ENCODE measurements around the gene KCNH2. TPM values are rescaled to one million over a fixed set of nuclear protein-coding genes. Genes with fewer than 3 reads are reported as not detected.

KCNH2 gene
- total RNA-seq, 1 experiment from 2014 or later: 0.84 TPM

GRCh38 chr7:150904011-150904909, 73.9 kb downstream of the KCNH2 start:
- no peaks in the 10 kb centered on the region for H4K20me1 ChIP-seq (ENCODE audit: low read length)
- H2AFZ ChIP-seq (ENCODE audit: low read length): peak overlapping the region; percentile 13; the same call in 1 of the 2 replicates
- H3F3A ChIP-seq (ENCODE audit: low read length, unreplicated experiment): no peaks in the 10 kb centered on the region
- TF ChIP-seq CTCF (conservative IDR thresholded peaks at IDR 0.05; ENCODE audit: low read depth, low read length) (no peak), EZH2phosphoT487 (IDR thresholded peaks at IDR 0.05; ENCODE audit: borderline replicate concordance, low read length) (no peak), EZH2 (IDR thresholded peaks at IDR 0.05; ENCODE audit: low read length, unreplicated experiment) (no peak)
- H3K27ac ChIP-seq (ENCODE audit: low read length): peak overlapping the region; percentile 41
- ATAC-seq (peak; percentile 6), DNase-seq (no peak)
- no peak overlapping the region for H3K9ac ChIP-seq (ENCODE audit: low read length)
- H3K79me2 ChIP-seq (ENCODE audit: low read length): no peaks in the 10 kb centered on the region
- H3K27me3 ChIP-seq (ENCODE audit: low read length): peaks cover 4% of the 10 kb centered on the region; the same call in 1 of the 2 replicates
- ChIA-PET CTCF (no interaction called here), POLR2A (ENCODE audit: unreplicated experiment) (no interaction called here)
- intact Hi-C loops (cut with micrococcal nuclease): no loop called here
- no peaks in the 10 kb centered on the region for H3K36me3 ChIP-seq (ENCODE audit: low read depth, low read length)
- no peak overlapping the region; the same call in 1 of the 2 replicates for H3K4me3 ChIP-seq (ENCODE audit: low read length)
- no peaks in the 10 kb centered on the region for H3K9me2 ChIP-seq (replicated peaks; ENCODE audit: low read length)
- no peaks in the 10 kb centered on the region for H3K9me3 ChIP-seq (ENCODE audit: low read length)
- H3K4me1 ChIP-seq (ENCODE audit: insufficient read depth, low read length): peaks cover 27% of the 10 kb centered on the region
- H3K4me2 ChIP-seq (ENCODE audit: low read length): peak overlapping the region; percentile 59
- no TSS peak for BruUV-seq (replicated peaks)

- H3K9me3 ChIP-seq (ENCODE audit: low read length): no peaks in the 10 kb centered on the region
- peaks cover 27% of the 10 kb centered on the region for H3K4me1 ChIP-seq (ENCODE audit: insufficient read depth, low read length)
- H3K9me2 ChIP-seq (replicated peaks; ENCODE audit: low read length): no peaks in the 10 kb centered on the region
- intact Hi-C loops (cut with micrococcal nuclease): no loop called here
- no peak for TF ChIP-seq EZH2phosphoT487 (IDR thresholded peaks at IDR 0.05; ENCODE audit: borderline replicate concordance, low read length)
- no peak for TF ChIP-seq EZH2 (IDR thresholded peaks at IDR 0.05; ENCODE audit: low read length, unreplicated experiment)
- no peak for TF ChIP-seq CTCF (conservative IDR thresholded peaks at IDR 0.05; ENCODE audit: low read depth, low read length)
- no peaks in the 10 kb centered on the region for H3K36me3 ChIP-seq (ENCODE audit: low read depth, low read length)
- peak; percentile 90 for ATAC-seq
- H3F3A ChIP-seq (ENCODE audit: low read length, unreplicated experiment): no peaks in the 10 kb centered on the region
- DNase-seq: peak; percentile 87
- peak overlapping the region; percentile 3; the same call in 1 of the 2 replicates for H2AFZ ChIP-seq (ENCODE audit: low read length)
- no TSS peak for BruUV-seq (replicated peaks)
- peak overlapping the region; percentile 41 for H3K27ac ChIP-seq (ENCODE audit: low read length)
- H3K4me2 ChIP-seq (ENCODE audit: low read length): peak overlapping the region; percentile 59
- ChIA-PET CTCF (no interaction called here), POLR2A (ENCODE audit: unreplicated experiment) (no interaction called here)
- peaks cover 4% of the 10 kb centered on the region; the same call in 1 of the 2 replicates for H3K27me3 ChIP-seq (ENCODE audit: low read length)
- H3K9ac ChIP-seq (ENCODE audit: low read length): no peak overlapping the region
- H4K20me1 ChIP-seq (ENCODE audit: low read length): no peaks in the 10 kb centered on the region
- H3K79me2 ChIP-seq (ENCODE audit: low read length): no peaks in the 10 kb centered on the region
- no peak overlapping the region; the same call in 1 of the 2 replicates for H3K4me3 ChIP-seq (ENCODE audit: low read length)
Observed at GRCh38 chr7:150903606-150904005, 74.5 kb downstream of the KCNH2 start.
